Lung (tissue), 12 donors: Measurements from ENCODE around the gene CDK14. TPM values are rescaled to one million over a fixed set of nuclear protein-coding genes. Genes with fewer than 3 reads are reported as not detected.

Experiments used
- ATAC-seq: fragments of 200-7000 bp; cut with Tn5 transposase; one replicate; pipeline ENCODE4 v1.9.1; 2020; ENCODE audit warnings: moderate number of reproducible peaks; ENCODE audit not compliant: insufficient read depth, low FRiP score
- DNase-seq, 3 donors: peaks; one replicate each; pipeline ENCODE4 v3.0.0-alpha.2; 2013 to 2017
- H3K27ac ChIP-seq, 2 donors: one replicate each; pipeline ENCODE4 v1.5.1; 2013; ENCODE audit warnings: mild to moderate bottlenecking in 2 of 2, moderate library complexity in 2 of 2, control low read depth in 1 of 2, inconsistent platforms in 1 of 2, low read depth in 1 of 2, low read length in 1 of 2
- H3K27me3 ChIP-seq, 3 donors: one replicate each; pipeline ENCODE4 v1.5.1; 2013; ENCODE audit warnings: low read length in 2 of 3; ENCODE audit not compliant: control insufficient read depth in 3 of 3, insufficient read depth in 3 of 3
- H3K36me3 ChIP-seq, 4 donors: one replicate each; pipeline ENCODE4 v1.5.1; 2013; ENCODE audit warnings: low read length in 4 of 4, mild to moderate bottlenecking in 1 of 4, moderate library complexity in 1 of 4; ENCODE audit not compliant: control insufficient read depth in 4 of 4, insufficient read depth in 4 of 4
- H3K4me1 ChIP-seq, 5 donors: one replicate each; pipeline ENCODE4 v1.5.1; 2013; ENCODE audit warnings: low read length in 5 of 5, mild to moderate bottlenecking in 2 of 5, moderate library complexity in 1 of 5; ENCODE audit not compliant: control insufficient read depth in 5 of 5, insufficient read depth in 5 of 5
- H3K4me3 ChIP-seq: one replicate; pipeline ENCODE4 v1.5.1; 2013; ENCODE audit warnings: mild to moderate bottlenecking, control low read depth, moderate library complexity
- H3K9ac ChIP-seq, 2 donors: one replicate each; pipeline ENCODE4 v1.5.1; 2013; ENCODE audit warnings: low read length in 2 of 2, control low read depth in 1 of 2; ENCODE audit not compliant: insufficient read depth in 1 of 2
- H3K9me3 ChIP-seq, 4 donors: one replicate each; pipeline ENCODE4 v1.5.1; 2013; ENCODE audit warnings: low read length in 3 of 4, mild to moderate bottlenecking in 1 of 4, moderate library complexity in 1 of 4; ENCODE audit not compliant: control insufficient read depth in 4 of 4, insufficient read depth in 3 of 4
- CTCF ChIP-seq: IDR thresholded peaks from 2 replicates; pipeline ENCODE4 v1.5.1; 2012; ENCODE audit warnings: mild to moderate bottlenecking; ENCODE audit errors: control extremely low read depth, extremely low read depth
- WGBS, 2 donors: extraction: QIAGEN DNeasy Blood & Tissue Kit; methylation state at CpG; one replicate each; pipeline ENCODE4 v1.1.7; 2013; 5-methylcytosine and 5-hydroxymethylcytosine counted together
- polyA plus RNA-seq, 2 donors: library from polyadenylated mRNA; stranded (reverse); fragments of 200-250 nt; gene quantifications; one replicate each; pipeline ENCODE4 v1.2.1, GENCODE V29; 2013
- total RNA-seq, 2 donors: library from RNA; depleted of rRNA in 1 of 2; stranded (reverse); fragments of >200 nt in 1 of 2; gene quantifications; one replicate each; pipeline ENCODE4 v1.2.1, GENCODE V29; 2014 to 2021
- donor health status: control.
- donor health status: control.
- donor health status: Bipolar disorder and iron deficiency.
- donor health status: healthy.
- donor health status: DM: yes; HTN: yes; CAD: no.

CDK14 gene
- total and polyA plus RNA-seq, 4 donors, result 4.3 to 117 (median 18.9) TPM

- peaks cover 0 to 5% (median 4%) of the 10 kb centered on the region in 5 donors for H3K4me1 ChIP-seq
- H3K36me3 ChIP-seq, result no peaks in the 10 kb centered on the region
- no peak overlapping the region for H3K4me3 ChIP-seq
- DNase-seq, result no peak
- WGBS, 2 donors, result 69 to 91% methylated on average over 1 of the region's 1 CpG
- H3K9me3 ChIP-seq, result no peaks in the 10 kb centered on the region
- no peak for TF ChIP-seq CTCF
- no peak for ATAC-seq
- no peak overlapping the region for H3K27ac ChIP-seq
- H3K27me3 ChIP-seq, result no peaks in the 10 kb centered on the region
- H3K9ac ChIP-seq, result no peak overlapping the region
Observed at GRCh38 chr7:90569368-90569767, 26.8 kb upstream of the CDK14 start.

DNA sequence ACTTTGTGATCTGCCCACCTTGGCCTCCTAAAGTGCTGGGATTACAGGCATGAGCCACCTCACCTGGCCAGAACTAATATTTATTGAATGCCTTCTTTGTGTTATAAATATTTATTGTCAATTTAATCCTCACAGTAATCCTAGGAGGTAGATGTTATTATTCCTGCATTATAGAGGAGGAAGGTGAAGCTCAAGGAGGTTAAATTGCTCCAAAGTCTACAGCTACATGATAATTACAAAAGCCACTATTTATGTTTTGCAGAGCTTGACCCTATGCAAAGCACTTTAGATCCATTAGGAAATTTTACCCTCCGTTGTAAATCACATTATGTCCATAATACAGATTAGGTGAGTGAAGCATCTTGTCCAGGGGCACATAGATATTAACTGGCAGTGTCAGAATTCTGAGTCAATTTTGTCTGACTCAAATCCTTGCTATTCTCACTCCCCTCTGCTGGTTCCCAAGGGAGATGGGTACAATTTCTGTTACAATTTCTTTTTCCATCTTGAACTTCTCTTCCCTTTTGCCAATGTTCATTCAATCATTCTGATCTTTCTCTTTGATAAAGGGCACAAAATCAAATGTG lies 25.7 kb upstream of the CDK14 start:
- Histone ChIP-seq H3K36me3 (no peaks in the 10 kb centered on the region), H3K27ac (no peak overlapping the region), H3K4me1 (peaks cover 0 to 10% (median 7%) of the 10 kb centered on the region in 5 donors), H3K9ac (no peak overlapping the region), H3K9me3 (no peaks in the 10 kb centered on the region), H3K4me3 (no peak overlapping the region), H3K27me3 (no peaks in the 10 kb centered on the region)
- TF ChIP-seq CTCF, result no peak
- no peak for ATAC-seq
- DNase-seq, result no peak
- WGBS, 2 donors, result 81 to 96% methylated on average over 1 of the region's 1 CpG

DNA sequence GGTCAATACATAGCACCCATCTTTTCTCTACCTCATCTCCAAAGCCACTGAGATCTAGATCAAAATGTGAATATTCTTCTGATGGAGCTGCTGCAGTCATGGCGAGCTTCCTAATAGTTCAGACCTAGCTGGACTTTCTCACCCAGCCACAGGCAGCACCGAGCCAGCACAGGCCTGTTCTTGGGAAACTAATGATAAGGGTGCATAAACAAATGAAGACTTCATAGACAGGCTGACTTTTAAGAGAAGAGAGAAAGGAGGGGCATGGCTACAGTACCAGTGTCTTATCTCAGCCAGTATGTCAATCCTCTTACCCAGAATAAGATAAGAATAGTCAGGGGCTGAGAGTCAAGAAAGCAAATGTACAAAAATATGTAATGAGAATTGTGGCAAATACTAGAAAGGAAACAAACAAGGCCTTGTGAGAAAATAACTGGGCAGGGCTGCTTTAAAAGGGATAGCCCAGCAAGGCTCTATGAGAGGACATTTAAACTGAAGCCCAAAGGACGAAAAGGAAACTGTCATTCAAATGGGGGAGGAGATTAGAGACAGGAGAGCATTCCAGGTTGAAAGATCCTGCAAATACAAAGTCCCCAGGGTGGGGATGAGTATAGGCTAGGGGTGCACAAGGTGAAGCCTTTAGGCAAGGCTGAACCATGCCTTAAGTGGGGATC lies 21.8 kb upstream of the CDK14 start:
- peak overlapping the region in 1 of 2 donors; percentile 74 for H3K27ac ChIP-seq
- no peaks in the 10 kb centered on the region for H3K36me3 ChIP-seq
- WGBS, 2 donors, result 49 to 78% methylated on average over 3 of the region's 3 CpGs
- H3K9me3 ChIP-seq, result no peaks in the 10 kb centered on the region
- H3K27me3 ChIP-seq, result no peaks in the 10 kb centered on the region
- H3K4me3 ChIP-seq, result no peak overlapping the region
- peaks cover 2 to 10% (median 7%) of the 10 kb centered on the region in 5 donors for H3K4me1 ChIP-seq
- TF ChIP-seq CTCF, result no peak
- DNase-seq (peak; percentile 21 to 71 (median 54)), ATAC-seq (peak; percentile 47)
- H3K9ac ChIP-seq, result no peak overlapping the region

- no peak for ATAC-seq
- H3K27ac ChIP-seq, result peak overlapping the region in 1 of 2 donors; percentile 74
- H3K36me3 ChIP-seq, result no peaks in the 10 kb centered on the region
Observed at GRCh38 chr7:90574820-90575187, 21.3 kb upstream of the CDK14 start.

More at GRCh38 chr7:90574820-90575187, 21.3 kb upstream of the CDK14 start:
- Histone ChIP-seq H3K9me3 (no peaks in the 10 kb centered on the region), H3K9ac (no peak overlapping the region), H3K4me3 (no peak overlapping the region), H3K4me1 (peaks cover 2 to 10% (median 7%) of the 10 kb centered on the region in 5 donors), H3K27me3 (no peaks in the 10 kb centered on the region)
- WGBS, 2 donors, result 96 to 100% methylated on average over 1 of the region's 1 CpG
- TF ChIP-seq CTCF, result no peak
- no peak for DNase-seq
